Prostate gland (tissue), 2 donors: ENCODE results near the gene DCTN3. TPM values are rescaled to one million over a fixed set of nuclear protein-coding genes. Genes with fewer than 3 reads are reported as not detected.

Source experiments
- DNase-seq: peaks from one replicate; pipeline ENCODE4 v3.0.0-alpha.2; 2019; ENCODE audit warnings: low spot score
- H3K27ac ChIP-seq, 2 donors: fragments of 200-600 bp; sonication (generic); 2 replicates each; pipeline ENCODE4 v1.5.1; 2017 to 2019
- H3K27me3 ChIP-seq: fragments of 200-600 bp; sonication (generic); replicated peaks from 2 replicates; pipeline ENCODE4 v1.5.1; 2019; ENCODE audit not compliant: insufficient read depth
- H3K36me3 ChIP-seq, 2 donors: fragments of 200-600 bp; sonication (generic); 1 replicate in 1 of 2; 2 replicates in 1 of 2; pipeline versions ENCODE4 v1.5.1 to v1.8.1; 2017 to 2019
- H3K4me1 ChIP-seq: fragments of 200-600 bp; sonication (generic); replicated peaks from 2 replicates; pipeline ENCODE4 v1.5.1; 2019
- H3K4me3 ChIP-seq, 2 donors: fragments of 200-600 bp; sonication (generic); 2 replicates each; pipeline ENCODE4 v1.5.1; 2017 to 2019
- H3K9me3 ChIP-seq: fragments of 200-600 bp; sonication (generic); 2 replicates; pipeline ENCODE4 v1.5.1; 2017
- POLR2A ChIP-seq: fragments of 450-650 bp; IDR thresholded peaks from one replicate; pipeline ENCODE4 v1.6.1; 2016; ENCODE audit warnings: antibody characterized with exemption, mild to moderate bottlenecking
- POLR2AphosphoS5 ChIP-seq: sonication (generic); formaldehyde crosslinking; IDR thresholded peaks from one replicate; pipeline ENCODE4 v1.6.1; 2017; ENCODE audit warnings: antibody characterized with exemption
- WGBS: methylation state at CpG from one replicate; pipeline ENCODE4 v1.1.5; 2018; 5-methylcytosine and 5-hydroxymethylcytosine counted together
- intact Hi-C: fragments of 100-400 bp; cut with DNase I; formaldehyde crosslinking; loops from one replicate; pipeline ENCODE4 v1.14.2; 2022
- total RNA-seq, 2 donors: library from RNA; depleted of rRNA; stranded (reverse); fragments of >200 nt; gene quantifications; one replicate each; pipeline ENCODE4 v1.1.0, GENCODE V29; 2016
- TF ChIP-seq, protein P1 (sequence below), 4 experiments: fragments of 200-600 bp in 2 of 4; fragments of 450-650 bp in 2 of 4; sonication (generic) in 2 of 4; IDR thresholded peaks; 1 replicate in 3 of 4; 2 replicates in 1 of 4; pipeline ENCODE4 v1.5.1; 2016 to 2019; ENCODE audit warnings: antibody characterized with exemption in 4 of 4, mild to moderate bottlenecking in 2 of 4, moderate library complexity in 2 of 4

The DCTN3 gene
- total RNA-seq, 2 donors from 2014 or later = 73.8 to 112 TPM

GRCh38 chr9:34591248-34591916, 28.9 kb downstream of the DCTN3 start:
- H3K27me3 ChIP-seq = no peaks in the 10 kb centered on the region
- H3K27ac ChIP-seq = no peak overlapping the region
- H3K4me1 ChIP-seq = peaks cover 17% of the 10 kb centered on the region
- no peaks in the 10 kb centered on the region for H3K36me3 ChIP-seq
- H3K9me3 ChIP-seq = no peaks in the 10 kb centered on the region
- intact Hi-C loops = loop anchor here (1.0 to 2.0 kb wide), 2 partner anchors 43 to 189 kb away; no protein-coding TSS in a partner anchor
- TF ChIP-seq, protein P1, sequence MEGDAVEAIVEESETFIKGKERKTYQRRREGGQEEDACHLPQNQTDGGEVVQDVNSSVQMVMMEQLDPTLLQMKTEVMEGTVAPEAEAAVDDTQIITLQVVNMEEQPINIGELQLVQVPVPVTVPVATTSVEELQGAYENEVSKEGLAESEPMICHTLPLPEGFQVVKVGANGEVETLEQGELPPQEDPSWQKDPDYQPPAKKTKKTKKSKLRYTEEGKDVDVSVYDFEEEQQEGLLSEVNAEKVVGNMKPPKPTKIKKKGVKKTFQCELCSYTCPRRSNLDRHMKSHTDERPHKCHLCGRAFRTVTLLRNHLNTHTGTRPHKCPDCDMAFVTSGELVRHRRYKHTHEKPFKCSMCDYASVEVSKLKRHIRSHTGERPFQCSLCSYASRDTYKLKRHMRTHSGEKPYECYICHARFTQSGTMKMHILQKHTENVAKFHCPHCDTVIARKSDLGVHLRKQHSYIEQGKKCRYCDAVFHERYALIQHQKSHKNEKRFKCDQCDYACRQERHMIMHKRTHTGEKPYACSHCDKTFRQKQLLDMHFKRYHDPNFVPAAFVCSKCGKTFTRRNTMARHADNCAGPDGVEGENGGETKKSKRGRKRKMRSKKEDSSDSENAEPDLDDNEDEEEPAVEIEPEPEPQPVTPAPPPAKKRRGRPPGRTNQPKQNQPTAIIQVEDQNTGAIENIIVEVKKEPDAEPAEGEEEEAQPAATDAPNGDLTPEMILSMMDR (IDR thresholded peaks at IDR 0.05) = peak; percentile 89 to 96 (median 94)
- TF ChIP-seq POLR2A = no peak
- peak; percentile 42 for TF ChIP-seq POLR2AphosphoS5
- WGBS = 15% methylated on average over 60 of the region's 60 CpGs
- DNase-seq = peak; percentile 84
- no peak overlapping the region for H3K4me3 ChIP-seq

DNA sequence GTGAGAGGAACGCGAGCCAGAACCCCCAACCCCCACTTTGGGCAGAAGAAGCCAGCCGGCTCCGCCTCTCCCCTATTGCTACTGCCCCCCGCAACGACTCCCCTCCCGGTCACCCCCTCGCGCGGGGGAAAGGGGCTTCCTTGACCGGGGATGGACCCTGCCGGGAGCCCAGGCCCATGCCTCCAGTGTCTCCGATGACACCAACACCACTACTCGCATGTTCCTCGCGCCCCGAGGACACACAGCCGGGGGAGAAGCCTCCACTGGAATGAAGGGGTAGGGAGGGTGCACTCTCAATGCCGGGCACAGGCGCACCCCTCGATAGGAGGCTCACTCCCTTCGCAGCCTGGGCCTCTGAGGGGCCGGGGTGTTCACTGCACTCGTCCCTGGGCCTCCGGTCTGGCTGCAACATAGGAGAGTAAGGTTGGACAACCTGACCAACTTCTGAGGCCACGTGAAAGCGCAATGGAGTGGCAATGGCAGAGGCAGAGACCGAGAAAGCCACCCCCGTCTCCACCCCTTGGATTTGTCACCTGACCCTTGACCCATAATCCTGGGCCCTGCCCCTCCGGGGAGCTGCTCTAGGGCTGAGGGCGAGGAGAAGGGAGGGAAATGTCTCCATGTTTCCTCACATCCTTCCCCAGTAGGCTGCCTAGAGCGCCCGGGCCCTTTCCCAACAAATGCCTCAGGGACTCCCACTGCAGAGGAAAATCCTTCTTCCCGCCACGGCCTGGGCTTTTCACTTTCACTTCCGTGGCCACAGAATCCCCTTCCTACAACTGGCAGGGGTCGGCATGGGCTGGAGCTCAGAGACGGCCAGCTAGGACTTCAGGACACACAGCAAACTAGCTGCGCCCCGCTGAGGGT, 29.7 kb downstream of the DCTN3 start:
- WGBS = 43% methylated on average over 40 of the region's 40 CpGs
- intact Hi-C loops = loop anchor here (1.0 to 2.0 kb wide), 2 partner anchors 42 to 188 kb away; no protein-coding TSS in a partner anchor
- H3K36me3 ChIP-seq = no peaks in the 10 kb centered on the region
- H3K9me3 ChIP-seq = no peaks in the 10 kb centered on the region
- peak overlapping the region in 1 of 2 donors; percentile 20 for H3K27ac ChIP-seq
- peak overlapping the region; percentile 46 to 62 for H3K4me3 ChIP-seq
- TF ChIP-seq POLR2AphosphoS5 (no peak), POLR2A (no peak)
- TF ChIP-seq, protein P1 (IDR thresholded peaks at IDR 0.05) = no peak
- H3K27me3 ChIP-seq = no peaks in the 10 kb centered on the region
- H3K4me1 ChIP-seq = peaks cover 17% of the 10 kb centered on the region
- DNase-seq = no peak

DNA sequence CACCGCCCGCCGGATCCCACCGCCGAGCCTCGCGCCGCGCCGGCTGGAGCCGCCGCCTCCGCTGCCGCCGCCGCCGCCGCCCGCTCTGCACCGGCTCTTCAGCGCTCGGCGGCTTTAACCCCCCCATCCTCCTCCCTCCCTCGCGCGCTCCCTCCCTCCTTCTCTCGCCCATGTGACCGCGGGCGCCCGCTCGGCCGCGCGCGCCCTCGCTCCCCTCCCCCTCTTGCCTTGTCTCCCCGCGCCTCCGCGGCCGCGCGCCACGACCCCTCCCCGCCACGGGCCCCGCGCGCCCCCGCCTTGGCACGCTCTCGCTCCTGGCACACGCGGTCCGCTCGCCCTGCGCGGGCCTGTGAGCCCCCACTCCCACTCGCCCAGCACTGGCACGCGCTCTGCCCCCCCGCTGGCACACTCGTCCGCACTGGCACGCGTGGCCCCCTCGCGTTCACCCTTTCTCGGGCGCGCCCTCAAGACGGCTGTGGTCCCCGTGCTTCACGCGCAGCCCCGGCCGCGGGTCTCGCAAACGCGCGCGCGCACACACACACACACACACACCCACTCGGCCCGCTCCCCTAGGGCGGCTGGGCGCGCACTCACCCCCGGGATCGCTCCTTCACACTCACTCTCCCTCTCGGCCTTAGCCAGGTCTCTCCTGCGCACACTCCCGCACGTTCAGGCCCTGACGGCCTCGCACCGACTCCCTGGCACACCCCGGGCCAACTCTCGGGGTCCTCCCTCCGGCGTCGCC, 30.5 kb downstream of the DCTN3 start, which contains the start of gene CNTFR:
Gene CNTFR (minus strand): TSS at position 89 of the 745 bp plus-strand sequence. CDS start 20,743 bp downstream, outside the sequence.
- H3K4me3 ChIP-seq = peak within 1 kb of the TSS; percentile 46 to 62
- WGBS = under 1% methylated on average over 83 of the region's 104 CpGs
- no peaks in the 10 kb centered on the region for H3K36me3 ChIP-seq
- H3K9me3 ChIP-seq = no peaks in the 10 kb centered on the region
- intact Hi-C loops = loop anchor here (2.0 kb wide), 1 partner anchor 187 kb away; no protein-coding TSS in a partner anchor
- no peaks in the 10 kb centered on the region for H3K27me3 ChIP-seq
- peak; percentile 48 for DNase-seq
- peak within 1 kb of the TSS in 1 of 2 donors; percentile 20 for H3K27ac ChIP-seq
- TF ChIP-seq, protein P1 (IDR thresholded peaks at IDR 0.05) = no peak
- TF ChIP-seq POLR2A = no peak
- no peak for TF ChIP-seq POLR2AphosphoS5
- peaks cover 17% of the 10 kb centered on the region for H3K4me1 ChIP-seq

DNA sequence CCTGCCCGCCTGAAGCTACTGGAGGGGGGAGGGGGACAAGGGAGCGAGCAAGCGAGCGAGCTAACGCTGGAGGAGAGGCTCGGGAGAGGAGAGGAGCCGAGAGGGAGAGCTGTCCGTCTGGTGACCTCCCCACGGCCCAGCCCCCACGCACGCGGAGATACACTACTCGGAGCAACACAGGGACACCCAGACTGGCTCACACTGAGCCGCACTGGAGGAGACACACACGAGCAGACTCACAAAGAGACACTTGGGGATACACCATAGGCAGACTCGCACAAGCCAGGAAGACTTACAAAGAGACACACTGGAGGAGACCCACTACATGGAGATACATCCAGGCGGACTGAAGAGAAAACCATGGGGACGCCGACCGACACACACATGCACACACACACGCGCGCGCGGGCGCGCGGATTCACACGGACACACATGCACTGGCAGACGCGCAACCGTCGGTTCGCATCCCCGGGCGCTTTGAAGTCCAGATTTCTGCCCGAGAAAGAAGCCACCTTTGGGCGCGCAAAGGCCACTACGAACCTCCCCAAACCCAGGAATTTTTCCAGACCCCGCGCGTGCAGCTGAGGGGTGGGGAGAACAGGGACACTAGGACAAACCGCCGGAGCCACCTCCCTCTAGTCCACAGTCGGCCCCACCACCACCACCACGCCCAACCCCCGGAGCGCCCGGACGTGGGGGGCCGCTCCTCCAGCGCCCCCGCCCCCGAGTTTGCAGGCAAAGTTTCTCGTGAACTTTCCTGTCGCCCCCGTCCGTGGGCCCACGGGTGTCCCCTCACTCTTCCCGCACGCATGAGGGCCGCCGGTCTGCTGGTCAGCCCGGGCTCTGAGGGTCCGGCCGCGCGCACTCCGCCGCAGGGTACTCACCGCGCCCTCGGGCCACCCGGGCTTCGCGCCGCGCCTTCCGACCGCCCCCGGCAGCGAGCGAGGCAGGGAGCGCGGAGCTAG, 31.3 kb downstream of the DCTN3 start:
- H3K27me3 ChIP-seq = no peaks in the 10 kb centered on the region
- no peak for DNase-seq
- 3% methylated on average over 57 of the region's 86 CpGs for WGBS

More for the DNA sequence above, 31.3 kb downstream of the DCTN3 start:
- TF ChIP-seq, protein P1 (IDR thresholded peaks at IDR 0.05) = no peak
- TF ChIP-seq POLR2AphosphoS5 = no peak
- TF ChIP-seq POLR2A = no peak
- H3K4me3 ChIP-seq = peak overlapping the region; percentile 46 to 62
- H3K27ac ChIP-seq = no peak overlapping the region
- intact Hi-C loops = no loop called here
- H3K4me1 ChIP-seq = peaks cover 17% of the 10 kb centered on the region
- no peaks in the 10 kb centered on the region for H3K36me3 ChIP-seq
- H3K9me3 ChIP-seq = no peaks in the 10 kb centered on the region
